COLO829 (cell line): ENCODE data around the gene IFNA10.
"Not testable (repeated sequence)": the region's sequence is repeated elsewhere in the genome, so short reads cannot be mapped to it uniquely, and the experiment has no call there.

Experiments used
- DNase-seq: peaks from one replicate; pipeline ENCODE4 v3.0.0; 2012; ENCODE audit warnings: low spot score

IFNA10 gene

DNA sequence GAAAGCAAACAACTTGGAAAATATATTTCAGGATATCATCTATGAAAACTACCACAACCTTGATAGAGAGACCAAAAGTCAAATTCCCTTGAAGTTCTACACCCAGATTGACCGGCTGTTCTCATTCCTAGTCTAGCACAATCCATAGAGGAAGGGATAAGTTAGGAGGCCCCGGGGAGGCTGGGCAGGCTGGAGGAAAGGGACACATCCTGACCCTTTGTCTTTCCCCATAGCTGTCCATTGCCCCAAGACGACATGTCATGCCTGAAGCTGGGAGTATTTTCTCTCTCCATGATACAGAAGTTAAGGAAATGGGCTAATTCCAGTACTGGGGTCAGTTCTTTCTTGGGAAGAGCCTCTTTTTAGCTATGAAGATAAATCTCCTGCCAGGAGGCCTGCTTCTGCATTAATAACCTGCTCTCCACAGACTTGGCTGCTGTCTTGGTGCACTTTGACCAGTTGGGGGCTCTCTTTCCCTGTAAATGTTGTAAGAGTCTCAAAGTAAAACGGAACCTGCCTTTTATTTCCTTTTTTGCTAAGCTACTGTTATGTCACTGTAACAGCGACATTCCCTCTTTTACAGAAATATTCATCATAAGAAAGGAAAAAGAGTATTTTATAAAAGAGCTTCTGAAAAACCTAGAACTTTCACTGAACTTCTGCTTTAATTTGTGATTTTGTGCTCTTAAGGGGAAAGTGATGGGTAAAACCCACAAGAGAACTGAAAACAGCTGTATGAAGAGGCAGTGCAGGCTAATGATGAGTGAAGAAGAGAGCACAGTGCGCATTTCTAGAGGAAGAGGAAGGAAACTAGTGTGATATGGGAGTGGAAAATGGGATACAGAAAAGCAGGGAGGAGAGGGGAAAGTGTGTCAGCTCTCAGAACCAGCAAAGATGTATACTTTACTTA lies 11.8 kb downstream of the IFNA10 start:
- not testable (repeated sequence) for DNase-seq

DNA sequence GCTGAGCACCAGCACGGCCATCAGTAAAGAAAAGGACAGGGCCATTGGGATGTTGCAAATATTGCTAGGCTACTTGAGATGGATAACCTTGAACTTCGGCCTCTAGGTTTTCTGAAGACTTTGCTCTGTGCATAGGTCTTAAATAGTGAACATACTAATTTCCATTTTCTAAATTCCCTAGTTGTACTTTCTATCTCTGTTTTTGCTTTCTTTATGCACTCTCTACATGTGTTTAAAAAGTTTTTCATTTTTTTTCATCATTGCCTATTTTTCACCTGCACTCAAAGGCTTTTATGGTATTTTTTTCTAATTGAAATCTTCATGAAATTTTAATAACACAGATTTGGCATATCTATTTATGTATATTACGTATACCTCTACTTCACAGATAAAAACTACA lies 19.5 kb downstream of the IFNA10 start, which contains the start of gene IFNA4:
IFNA4 (minus strand) TSS at position 101 of the 400 bp plus-strand sequence; CDS start at position 45, 56 bp downstream.
- DNase-seq: not testable (repeated sequence)

DNA sequence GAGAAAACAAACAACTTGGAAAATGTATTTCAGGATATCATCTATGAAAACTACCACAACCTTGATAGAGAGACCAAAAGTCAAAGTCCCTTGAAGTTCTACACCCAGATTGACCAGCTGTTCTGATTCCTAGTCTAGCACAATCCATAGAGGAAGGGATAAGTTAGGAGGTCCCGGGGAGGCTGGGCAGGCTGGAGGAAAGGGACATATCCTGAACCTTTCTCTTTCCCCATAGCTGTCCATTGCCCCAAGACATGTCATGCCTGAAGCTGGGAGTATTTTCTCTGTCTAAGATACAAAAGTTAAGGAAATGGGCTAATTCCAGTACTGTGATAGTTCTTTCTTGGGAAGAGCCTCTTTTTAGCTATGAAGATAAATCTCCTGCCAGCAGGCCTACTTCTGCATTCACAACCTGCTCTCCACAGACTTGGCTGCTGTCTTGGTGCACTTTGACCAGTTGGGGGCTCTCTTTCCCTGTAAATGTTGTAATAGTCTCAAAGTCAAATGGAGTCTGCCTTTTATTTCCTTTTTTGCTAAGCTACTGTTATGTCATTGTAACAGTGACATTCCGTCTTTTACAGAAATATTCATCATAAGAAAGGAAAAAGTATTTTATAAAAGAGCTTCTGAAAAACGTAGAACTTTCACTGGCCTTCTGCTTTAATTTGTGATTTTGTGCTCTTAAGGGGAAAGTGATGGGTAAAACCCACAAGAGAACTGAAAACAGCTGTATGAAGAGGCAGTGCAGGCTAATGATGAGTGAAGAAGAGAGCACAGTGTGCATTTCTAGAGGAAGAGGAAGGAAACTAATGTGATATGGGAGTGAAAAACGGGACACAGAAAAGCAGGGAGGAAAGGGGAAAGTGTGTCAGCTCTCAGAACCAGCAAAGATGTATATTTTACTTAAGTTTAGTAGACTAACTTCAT lies 23.9 kb downstream of the IFNA10 start:
- not testable (repeated sequence) for DNase-seq

DNA sequence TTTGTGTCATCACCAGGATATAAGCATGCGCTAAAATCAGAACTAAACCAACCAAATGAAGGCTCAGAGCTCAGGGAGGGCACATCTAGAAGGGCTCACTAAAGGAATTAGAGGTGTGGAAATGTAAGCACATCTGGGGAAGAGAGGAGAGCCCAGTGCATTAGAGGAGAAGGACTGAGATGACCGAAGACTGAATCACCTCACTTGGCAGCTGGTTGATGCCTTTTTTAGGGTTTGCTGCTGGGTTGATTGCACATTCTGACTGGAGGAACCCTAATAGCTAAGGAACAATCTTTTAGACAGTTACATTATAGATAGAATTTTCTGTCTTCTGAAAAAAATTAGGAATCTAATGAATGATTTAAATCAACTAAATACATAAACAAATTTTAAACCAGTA lies 32.3 kb downstream of the IFNA10 start:
- DNase-seq: no peak

DNA sequence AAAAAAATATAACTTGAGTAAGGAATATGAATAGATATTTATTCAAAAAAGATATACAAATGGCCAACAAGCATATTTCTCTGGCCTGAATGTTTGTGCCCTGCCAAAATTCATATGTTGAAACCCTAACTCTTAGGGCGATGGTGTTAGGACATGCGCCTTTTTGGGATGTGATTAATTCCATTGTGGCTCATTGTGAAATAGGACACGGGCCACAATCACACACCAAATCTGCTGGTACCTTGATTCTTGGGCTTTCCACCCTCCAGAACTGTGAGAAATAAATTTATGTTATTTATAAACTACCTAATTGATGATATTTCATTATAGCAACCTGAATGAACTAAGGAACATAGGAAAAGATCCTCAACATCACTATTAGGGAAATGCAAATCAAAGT lies 34.8 kb downstream of the IFNA10 start:
- DNase-seq: no peak

DNA sequence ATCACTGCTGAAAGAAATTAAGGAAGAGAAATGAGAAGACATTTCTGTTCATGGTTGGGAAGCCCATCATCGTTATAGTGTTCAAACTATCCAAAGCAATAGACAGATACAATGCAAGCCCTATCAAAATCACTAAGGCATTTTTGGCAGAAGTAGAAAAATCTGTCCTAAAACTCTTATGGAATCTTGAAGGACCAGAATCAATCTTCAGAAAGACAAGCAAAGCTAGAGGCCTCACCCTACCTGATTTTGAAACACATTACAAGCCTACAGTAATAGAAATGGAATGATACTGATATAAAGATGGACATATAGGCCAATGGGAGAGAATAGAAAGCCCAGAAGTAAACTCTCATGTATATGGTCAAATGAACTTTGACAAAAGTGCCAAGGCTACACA lies 35.6 kb downstream of the IFNA10 start:
- no peak for DNase-seq

DNA sequence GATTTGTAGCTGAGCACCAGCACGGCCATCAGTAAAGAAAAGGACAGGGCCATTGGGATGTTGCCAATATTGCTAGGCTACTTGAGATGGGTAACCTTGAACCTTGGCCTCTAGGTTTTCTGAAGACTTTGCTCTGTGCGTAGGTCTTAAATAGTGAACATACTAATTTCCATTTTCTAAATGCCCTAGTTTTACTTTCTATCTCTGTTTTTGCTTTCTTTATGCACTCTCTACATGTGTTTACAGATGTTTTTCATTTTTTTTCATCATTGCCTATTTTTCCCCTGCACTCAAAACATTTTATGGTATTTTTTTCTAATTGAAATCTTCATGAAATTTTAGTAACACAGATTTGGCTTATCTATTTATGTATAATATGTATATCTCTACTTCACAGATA lies 40.4 kb downstream of the IFNA10 start, which contains the start of gene IFNA21:
IFNA21 (minus strand) TSS at position 101 of the 400 bp plus-strand sequence; CDS start at position 53, 48 bp downstream.
- not testable (repeated sequence) for DNase-seq

DNA sequence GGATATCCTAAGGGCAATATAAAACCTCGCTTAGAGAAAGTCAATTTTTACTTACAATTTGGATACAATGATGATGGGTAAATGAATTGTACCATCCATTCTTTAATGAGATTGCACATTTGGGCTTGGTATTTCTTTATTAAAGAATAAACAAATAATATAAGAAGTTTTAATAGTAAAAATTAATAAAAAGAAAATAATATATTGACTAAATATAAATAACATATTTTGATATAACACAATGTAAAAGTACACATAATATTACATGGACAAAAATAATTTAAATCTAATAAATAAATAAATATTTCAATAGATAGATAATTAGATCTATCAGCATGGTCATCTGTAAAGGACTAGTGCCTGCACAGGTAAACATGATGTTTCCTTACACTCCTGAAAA lies 41.4 kb downstream of the IFNA10 start:
- no peak for DNase-seq

DNA sequence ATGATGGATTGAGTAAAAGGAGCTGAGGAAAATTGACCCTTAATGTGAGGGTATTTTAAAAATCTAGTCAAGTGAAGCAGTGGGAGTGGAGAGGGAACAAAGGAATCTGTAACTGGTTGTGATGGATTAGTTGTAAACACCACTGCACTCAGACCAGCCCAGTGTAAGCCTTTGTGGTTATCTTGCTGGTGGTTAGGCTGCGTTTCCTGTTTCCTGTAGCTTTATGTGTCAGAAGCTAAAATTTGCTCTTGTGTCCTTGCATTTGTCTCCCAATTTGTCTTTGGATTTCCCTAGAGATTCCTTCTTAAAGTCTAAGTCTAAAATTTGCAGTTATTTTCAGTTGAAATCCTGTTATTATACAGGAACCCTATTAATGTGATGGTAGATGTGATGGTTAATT lies 46.8 kb downstream of the IFNA10 start:
- DNase-seq: no peak
